Measurements from ENCODE around the gene SH2D4B. TPM values are rescaled to one million over a fixed set of nuclear protein-coding genes. Genes with fewer than 3 reads are reported as not detected.

The SH2D4B gene
- total RNA-seq, 1 experiment from 2014 or later: 0.10 TPM

GRCh38 chr10:80520661-80521470 lies 16.8 kb upstream of the SH2D4B start:
- TF ChIP-seq SIN3A (IDR thresholded peaks at IDR 0.05; ENCODE audit: borderline replicate concordance, insufficient read depth, low read depth, low read length): no peak
- no peak for TF ChIP-seq POLR2AphosphoS5 (IDR thresholded peaks at IDR 0.05; ENCODE audit: low read depth, low read length)
- no peak for TF ChIP-seq CTCF (IDR thresholded peaks at IDR 0.05)
- TF ChIP-seq, protein P1, sequence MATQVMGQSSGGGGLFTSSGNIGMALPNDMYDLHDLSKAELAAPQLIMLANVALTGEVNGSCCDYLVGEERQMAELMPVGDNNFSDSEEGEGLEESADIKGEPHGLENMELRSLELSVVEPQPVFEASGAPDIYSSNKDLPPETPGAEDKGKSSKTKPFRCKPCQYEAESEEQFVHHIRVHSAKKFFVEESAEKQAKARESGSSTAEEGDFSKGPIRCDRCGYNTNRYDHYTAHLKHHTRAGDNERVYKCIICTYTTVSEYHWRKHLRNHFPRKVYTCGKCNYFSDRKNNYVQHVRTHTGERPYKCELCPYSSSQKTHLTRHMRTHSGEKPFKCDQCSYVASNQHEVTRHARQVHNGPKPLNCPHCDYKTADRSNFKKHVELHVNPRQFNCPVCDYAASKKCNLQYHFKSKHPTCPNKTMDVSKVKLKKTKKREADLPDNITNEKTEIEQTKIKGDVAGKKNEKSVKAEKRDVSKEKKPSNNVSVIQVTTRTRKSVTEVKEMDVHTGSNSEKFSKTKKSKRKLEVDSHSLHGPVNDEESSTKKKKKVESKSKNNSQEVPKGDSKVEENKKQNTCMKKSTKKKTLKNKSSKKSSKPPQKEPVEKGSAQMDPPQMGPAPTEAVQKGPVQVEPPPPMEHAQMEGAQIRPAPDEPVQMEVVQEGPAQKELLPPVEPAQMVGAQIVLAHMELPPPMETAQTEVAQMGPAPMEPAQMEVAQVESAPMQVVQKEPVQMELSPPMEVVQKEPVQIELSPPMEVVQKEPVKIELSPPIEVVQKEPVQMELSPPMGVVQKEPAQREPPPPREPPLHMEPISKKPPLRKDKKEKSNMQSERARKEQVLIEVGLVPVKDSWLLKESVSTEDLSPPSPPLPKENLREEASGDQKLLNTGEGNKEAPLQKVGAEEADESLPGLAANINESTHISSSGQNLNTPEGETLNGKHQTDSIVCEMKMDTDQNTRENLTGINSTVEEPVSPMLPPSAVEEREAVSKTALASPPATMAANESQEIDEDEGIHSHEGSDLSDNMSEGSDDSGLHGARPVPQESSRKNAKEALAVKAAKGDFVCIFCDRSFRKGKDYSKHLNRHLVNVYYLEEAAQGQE (IDR thresholded peaks at IDR 0.05; ENCODE audit: insufficient read depth in 1 of 2, low read depth in 2 of 2, low read length in 1 of 2): no peak
- TF ChIP-seq TCF7L2 (IDR thresholded peaks at IDR 0.05; ENCODE audit: low read depth, low read length): no peak
- H3K4me3 ChIP-seq (ENCODE audit: low read depth in 2 of 2, low read length in 2 of 2): no peak overlapping the region
- in situ Hi-C loops (cut with HindIII; ENCODE audit: low pct_unique_long_range_greater_than_20kb, low sequenced_read_pairs) (no loop called here), intact Hi-C loops (cut with micrococcal nuclease; ENCODE audit: unreplicated experiment) (loop anchor here (10.0 kb wide), 1 partner anchor 246 kb away; no protein-coding TSS in a partner anchor)
- no peaks in the 10 kb centered on the region for H3K4me1 ChIP-seq (ENCODE audit: control insufficient read depth, insufficient read depth, low read length)
- H3K36me3 ChIP-seq (ENCODE audit: control insufficient read depth, insufficient read depth, low read length): no peaks in the 10 kb centered on the region
- DNase-seq (ENCODE audit: low read depth, low spot score) (no peak), ATAC-seq (no peak)
- no peaks in the 10 kb centered on the region for H3K27me3 ChIP-seq (ENCODE audit: control insufficient read depth, insufficient read depth, low read length)
- no peaks in the 10 kb centered on the region for H3K9me3 ChIP-seq (ENCODE audit: control insufficient read depth, insufficient read depth, low read depth, low read length)
- CTCF ChIA-PET: interaction anchor here (0.7 kb wide), 1 partner anchor 1120 kb away, joined by 8 read pairs; no protein-coding TSS in a partner anchor
- no peak overlapping the region for H3K27ac ChIP-seq (ENCODE audit: low read length)
- POLR2A ChIA-PET: no interaction called here
- BruUV-seq (replicated peaks): no TSS peak

- POLR2A ChIA-PET: no interaction called here
- H3K4me3 ChIP-seq (ENCODE audit: low read depth in 2 of 2, low read length in 2 of 2): no peak overlapping the region
- no peak overlapping the region for H3K27ac ChIP-seq (ENCODE audit: low read length)
These were observed 14.8 kb upstream of the SH2D4B start for GRCh38 chr10:80522756-80523363.

More at GRCh38 chr10:80522756-80523363, 14.8 kb upstream of the SH2D4B start:
- intact Hi-C loops (cut with micrococcal nuclease; ENCODE audit: unreplicated experiment): loop anchor here (10.0 kb wide), 1 partner anchor 248 kb away; no protein-coding TSS in a partner anchor
- Histone ChIP-seq H3K9me3 (ENCODE audit: control insufficient read depth, insufficient read depth, low read depth, low read length) (no peaks in the 10 kb centered on the region), H3K27me3 (ENCODE audit: control insufficient read depth, insufficient read depth, low read length) (no peaks in the 10 kb centered on the region), H3K36me3 (ENCODE audit: control insufficient read depth, insufficient read depth, low read length) (no peaks in the 10 kb centered on the region), H3K4me1 (ENCODE audit: control insufficient read depth, insufficient read depth, low read length) (no peaks in the 10 kb centered on the region)
- ATAC-seq (no peak), DNase-seq (ENCODE audit: low read depth, low spot score) (no peak)
- TF ChIP-seq, protein P1 (IDR thresholded peaks at IDR 0.05; ENCODE audit: insufficient read depth in 1 of 2, low read depth in 2 of 2, low read length in 1 of 2): no peak
- no peak for TF ChIP-seq CTCF (IDR thresholded peaks at IDR 0.05)
- no peak for TF ChIP-seq SIN3A (IDR thresholded peaks at IDR 0.05; ENCODE audit: borderline replicate concordance, insufficient read depth, low read depth, low read length)
- TF ChIP-seq TCF7L2 (IDR thresholded peaks at IDR 0.05; ENCODE audit: low read depth, low read length): no peak
- no peak for TF ChIP-seq POLR2AphosphoS5 (IDR thresholded peaks at IDR 0.05; ENCODE audit: low read depth, low read length)
- CTCF ChIA-PET: no interaction called here
- in situ Hi-C loops (cut with HindIII; ENCODE audit: low pct_unique_long_range_greater_than_20kb, low sequenced_read_pairs): no loop called here
- no TSS peak for BruUV-seq (replicated peaks)
